22Rv1 (cell line): ENCODE results near the gene MAML1.

Experiments
- ZFX ChIP-seq: fragments of 450-650 bp; IDR thresholded peaks from 2 replicates; pipeline ENCODE4 v1.6.1; 2017; ENCODE audit warnings: antibody characterized with exemption, borderline replicate concordance
- TF ChIP-seq, protein P1 (sequence below): fragments of 450-650 bp; IDR thresholded peaks from 2 replicates; pipeline ENCODE4 v1.5.1; 2017; ENCODE audit warnings: mild to moderate bottlenecking

DNA sequence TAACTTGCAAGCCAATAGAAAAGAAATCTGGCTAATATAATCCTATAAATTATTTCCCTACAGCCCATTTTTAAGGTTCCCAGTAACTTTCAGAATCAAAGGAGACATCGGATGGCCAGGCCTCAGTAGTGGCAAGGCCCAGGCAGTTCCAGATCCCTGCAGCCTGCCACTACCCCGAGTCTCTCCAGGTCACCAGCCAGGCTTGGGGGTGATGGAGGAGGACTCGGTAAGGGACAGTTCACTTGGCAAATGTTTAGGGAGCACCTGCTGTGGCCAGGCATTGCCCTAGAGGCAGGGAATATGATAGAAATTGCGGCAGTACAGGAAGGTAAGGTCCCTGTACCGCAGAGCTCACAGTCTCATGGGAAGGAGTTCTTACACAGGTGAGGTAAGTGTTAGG, 46.0 kb downstream of the MAML1 start:
- TF ChIP-seq, protein P1, sequence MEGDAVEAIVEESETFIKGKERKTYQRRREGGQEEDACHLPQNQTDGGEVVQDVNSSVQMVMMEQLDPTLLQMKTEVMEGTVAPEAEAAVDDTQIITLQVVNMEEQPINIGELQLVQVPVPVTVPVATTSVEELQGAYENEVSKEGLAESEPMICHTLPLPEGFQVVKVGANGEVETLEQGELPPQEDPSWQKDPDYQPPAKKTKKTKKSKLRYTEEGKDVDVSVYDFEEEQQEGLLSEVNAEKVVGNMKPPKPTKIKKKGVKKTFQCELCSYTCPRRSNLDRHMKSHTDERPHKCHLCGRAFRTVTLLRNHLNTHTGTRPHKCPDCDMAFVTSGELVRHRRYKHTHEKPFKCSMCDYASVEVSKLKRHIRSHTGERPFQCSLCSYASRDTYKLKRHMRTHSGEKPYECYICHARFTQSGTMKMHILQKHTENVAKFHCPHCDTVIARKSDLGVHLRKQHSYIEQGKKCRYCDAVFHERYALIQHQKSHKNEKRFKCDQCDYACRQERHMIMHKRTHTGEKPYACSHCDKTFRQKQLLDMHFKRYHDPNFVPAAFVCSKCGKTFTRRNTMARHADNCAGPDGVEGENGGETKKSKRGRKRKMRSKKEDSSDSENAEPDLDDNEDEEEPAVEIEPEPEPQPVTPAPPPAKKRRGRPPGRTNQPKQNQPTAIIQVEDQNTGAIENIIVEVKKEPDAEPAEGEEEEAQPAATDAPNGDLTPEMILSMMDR: no peak
- TF ChIP-seq ZFX: no peak
